Astrocyte of the hippocampus (primary cell): ENCODE measurements around the gene BCAP31.
"Not testable (repeated sequence)": the region's sequence is repeated elsewhere in the genome, so short reads cannot be mapped to it uniquely, and the experiment has no call there.

ENCODE experiments used
- DNase-seq: peaks from one replicate; pipeline ENCODE4 v3.0.0; 2011; ENCODE audit warnings: low read depth, low spot score

BCAP31 gene

DNA sequence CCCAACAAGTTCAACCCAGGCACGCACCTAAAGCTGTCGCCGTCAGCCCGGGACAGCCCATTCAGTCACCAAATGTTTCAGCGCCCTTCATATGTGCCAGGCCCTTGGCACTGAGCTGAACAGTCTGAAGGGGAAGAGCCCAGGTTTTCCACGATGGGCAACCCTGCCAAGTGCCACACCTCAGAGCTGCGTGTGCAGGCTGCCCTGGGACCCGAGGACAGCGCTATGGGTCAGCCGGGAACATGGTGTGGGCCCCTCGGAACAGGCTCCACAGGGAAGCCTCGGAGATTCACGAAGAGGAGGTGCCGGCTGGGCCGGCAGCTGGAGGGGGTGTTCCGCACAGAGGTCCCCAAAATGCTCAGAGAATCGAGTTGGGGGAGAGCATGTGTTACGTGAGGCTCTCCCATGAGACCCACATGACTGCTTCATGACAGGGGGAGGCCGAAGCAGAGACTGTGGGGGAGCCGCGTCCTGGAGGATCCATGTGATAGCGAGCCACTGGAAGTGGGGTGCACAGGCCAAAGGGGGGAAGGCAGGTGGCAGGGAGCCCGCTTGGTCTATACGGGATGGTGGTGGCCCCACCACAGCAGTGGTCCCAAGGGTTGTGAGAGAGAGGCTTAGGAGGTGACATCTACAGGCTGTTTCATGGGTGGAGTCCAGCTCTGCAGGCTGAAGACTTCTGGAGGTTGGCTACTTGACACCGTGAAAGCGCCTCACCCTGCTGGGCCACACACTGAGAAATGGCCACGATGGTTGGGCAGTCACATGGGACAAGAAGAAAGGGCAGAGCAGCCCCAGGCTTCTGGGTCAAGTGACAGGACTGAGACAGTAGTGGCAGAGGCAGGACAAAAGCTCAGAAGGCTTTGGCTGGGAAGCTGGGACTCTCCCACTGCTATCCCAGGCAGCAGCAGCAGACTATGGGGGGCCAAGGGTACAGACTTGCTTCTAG is 14.2 kb downstream of the BCAP31 start:
- DNase-seq: no peak

- DNase-seq: peak; percentile 87
These were observed 15.8 kb downstream of the BCAP31 start for GRCh38 chrX:153708415-153708814.

DNA sequence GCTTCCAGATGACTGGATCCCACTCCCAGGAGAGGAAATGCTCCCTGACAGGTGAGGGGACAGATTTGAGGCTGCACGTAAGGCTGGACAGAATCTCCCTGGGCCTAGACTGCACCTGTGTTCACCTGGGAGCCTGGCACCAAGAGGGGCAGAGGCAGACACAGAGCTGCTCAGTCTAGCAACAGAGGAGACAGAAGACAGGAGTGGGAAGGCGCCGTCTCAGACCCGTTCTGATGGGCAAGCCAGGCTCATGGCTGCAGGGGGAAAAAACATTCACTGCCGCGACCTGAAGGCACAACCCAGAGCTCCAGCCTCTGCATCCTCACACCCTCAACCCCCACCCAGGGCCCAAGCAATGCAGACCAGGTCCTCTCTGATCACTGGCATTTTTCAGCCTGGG is 16.8 kb downstream of the BCAP31 start:
- DNase-seq: no peak

DNA sequence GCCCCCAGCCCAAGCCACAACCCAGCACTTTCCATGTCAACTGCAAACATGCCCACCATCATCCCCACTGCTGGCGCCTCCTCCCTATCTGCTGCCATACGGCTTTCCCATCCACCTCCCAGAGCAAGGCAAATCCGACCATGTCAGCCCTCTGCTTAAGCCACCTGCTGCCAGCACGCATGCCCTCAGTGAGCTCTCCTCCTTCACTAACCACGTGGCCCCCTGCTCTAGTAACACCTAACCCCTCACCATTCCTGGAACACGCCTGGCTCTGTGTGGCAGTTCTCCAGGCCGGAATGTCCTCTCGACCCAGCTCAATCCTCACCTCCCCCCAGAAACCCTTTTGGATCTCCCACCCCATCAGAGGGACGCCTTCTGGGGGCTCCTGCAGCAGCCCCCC is 17.4 kb downstream of the BCAP31 start:
- no peak for DNase-seq

GRCh38 chrX:153705403-153706060 is 18.7 kb downstream of the BCAP31 start:
- peak; percentile 58 for DNase-seq

DNA sequence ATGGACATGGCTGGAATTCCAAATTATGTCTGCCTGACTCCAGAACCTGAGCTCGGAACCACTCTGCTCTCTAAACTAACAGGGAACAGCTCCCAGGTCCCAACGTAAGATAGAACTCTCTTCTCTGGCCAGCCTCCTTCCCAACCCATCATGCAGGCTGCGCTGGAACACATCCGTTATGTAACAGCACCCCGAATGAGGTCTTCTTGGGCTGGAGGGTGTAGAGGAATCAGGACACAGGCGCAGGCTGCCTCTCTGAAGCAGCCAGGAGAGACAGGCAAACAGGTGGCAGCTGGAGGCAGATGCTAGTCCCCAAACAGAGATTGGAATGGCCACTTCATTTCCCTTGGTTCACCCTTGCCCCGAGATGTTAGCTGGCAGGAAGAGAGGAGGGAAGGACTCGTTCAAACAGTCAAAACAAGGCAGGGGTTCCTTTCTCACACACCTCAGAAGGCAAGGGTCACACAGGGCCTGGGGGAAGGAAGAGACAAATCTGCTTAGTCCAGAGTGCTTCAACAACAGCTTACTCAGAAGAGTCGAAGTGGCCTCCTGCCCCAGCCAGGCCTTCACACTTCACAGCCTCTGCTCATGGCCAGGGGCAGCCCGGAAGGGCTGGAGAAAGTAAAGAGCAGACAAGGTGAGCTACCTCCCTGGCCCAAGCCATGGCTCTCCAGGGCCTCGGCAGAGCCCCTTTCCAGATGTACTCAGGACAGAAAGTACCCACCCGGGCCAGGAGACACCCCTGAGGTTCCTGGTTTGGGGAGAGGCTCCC is 19.4 kb downstream of the BCAP31 start:
- DNase-seq: not testable (repeated sequence)

- DNase-seq: no peak
These were observed 20.1 kb downstream of the BCAP31 start for GRCh38 chrX:153704021-153704526.

DNA sequence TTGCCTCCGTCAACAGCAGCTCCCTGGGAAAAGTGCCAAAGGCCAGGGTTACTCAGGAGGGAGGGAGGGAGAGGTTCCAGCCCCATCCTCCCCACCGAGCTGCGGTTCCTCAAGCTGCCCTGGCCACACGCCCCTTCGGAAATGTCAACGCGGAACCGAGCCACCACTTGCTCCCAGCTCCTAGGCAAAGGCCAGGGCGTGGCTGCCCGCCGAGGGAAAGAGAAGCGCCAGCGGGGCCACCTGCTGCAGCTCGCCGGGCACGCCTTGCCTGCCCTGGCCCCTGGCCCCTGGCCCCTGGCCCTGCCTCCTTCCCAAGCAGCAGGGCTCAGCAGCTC is 21.2 kb downstream of the BCAP31 start:
- peak; percentile 81 for DNase-seq

DNA sequence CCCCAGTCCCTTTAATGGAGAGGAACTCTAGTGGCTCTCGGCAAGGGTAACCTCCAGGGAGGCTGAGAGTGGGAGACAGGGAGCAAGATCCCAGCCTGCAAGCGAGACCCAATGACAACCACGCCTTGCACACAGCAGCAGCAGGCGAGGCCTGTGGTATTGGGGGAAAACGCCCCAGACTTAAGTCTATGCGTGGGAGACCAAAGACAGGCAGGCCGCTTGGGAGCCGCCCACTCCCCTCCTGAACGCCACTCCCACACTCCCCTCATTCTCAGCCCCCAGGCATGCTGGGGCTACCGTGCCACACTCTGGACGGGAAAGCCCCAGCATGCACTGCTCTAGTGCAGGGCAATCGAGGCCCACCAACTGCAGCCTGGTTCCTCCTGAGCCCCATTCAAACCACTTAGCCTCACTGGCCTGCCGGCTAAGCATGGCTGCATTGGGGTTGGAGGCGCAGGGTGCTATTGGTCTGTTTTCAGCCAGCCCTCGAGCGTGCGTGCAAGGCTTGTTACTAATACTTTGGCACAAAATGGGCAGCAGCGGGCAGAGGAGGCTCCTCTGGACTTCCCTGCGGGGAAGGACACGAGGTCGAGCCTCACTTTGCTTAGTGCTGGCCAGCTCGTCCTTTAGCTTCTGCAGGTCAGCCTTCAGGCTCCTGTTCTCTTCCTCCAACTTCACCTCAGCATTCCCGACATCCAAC is 21.7 kb downstream of the BCAP31 start:
- DNase-seq: no peak

GRCh38 chrX:153701706-153702105 is 22.5 kb downstream of the BCAP31 start:
- no peak for DNase-seq

DNA sequence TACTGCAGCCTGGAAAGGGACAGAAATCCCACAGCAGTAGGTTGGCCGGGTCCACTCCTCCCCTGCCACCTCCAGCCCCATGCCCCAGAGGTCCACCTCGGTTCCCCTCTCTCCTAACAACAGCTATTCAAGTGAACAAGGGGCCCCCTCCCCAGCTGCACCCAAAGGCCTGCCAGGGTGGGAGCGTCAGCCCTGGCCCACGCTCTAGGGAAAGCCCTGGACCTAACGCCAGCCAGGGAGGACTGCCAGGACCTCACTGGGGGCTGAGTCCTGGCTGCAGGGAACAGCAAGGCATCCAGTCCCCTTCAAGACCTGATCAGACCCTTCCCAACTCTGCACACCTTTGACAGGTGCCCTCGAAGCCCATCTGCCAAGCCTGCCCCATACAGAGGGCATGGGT is 23.2 kb downstream of the BCAP31 start:
- DNase-seq: no peak

- DNase-seq: no peak
These were observed 23.7 kb downstream of the BCAP31 start for GRCh38 chrX:153700376-153700945.

DNA sequence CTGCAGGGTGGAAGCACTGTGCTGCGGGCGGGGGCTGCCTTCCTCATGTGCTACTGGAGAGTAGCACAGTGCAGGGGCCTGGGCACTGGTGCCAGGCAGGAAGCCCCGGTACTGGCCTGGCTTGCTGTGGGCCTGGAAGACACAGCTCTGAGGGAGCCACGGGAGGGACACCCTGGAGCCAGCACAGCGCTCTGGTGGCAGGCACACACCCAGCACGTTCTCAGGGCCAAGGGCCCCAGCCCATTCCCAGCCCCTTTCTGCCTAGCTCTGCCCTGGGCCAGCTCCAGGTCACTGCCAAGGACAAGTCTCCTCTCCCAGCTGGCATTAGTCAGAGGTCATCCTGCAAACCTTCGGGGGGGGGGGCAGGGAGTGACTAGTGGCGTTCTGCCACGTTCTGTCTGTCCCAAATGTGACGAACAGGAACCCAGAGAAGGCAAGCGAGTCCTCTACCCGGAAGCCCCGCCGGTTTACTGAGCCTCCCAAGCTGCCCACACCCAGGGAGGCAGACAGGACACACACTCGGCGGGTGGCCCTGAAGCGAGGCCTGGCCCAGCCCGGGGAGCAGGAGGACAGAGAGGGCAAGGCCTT is 24.3 kb downstream of the BCAP31 start:
- not testable (repeated sequence) for DNase-seq

DNA sequence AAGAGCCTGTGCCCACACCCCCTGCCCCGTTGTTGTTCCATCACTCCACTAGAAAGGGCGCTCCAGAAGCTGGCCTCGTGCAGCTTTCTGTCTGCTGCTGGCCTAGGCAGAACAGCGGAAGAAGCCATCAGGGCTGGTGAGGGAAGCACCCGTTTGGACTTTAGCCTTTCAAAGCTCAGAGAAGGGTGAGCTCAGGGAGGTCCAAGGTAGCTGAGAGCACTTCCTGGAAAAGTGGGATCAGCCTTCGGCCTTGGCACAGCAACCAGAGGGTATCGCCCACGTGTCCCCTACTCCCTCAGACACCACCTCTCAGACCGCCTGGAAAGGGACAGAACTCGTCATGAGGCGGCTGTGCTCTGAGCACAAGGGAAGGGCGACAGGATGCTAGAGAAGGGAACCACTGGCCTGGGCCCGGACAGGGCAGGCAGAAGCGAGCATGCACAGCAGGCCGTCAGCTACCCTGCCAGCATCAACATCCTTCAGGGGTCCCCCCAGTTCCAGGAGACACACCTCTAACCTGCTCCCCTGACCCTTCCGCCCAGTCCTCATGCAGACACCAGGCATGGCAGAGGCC is 24.9 kb downstream of the BCAP31 start:
- DNase-seq: not testable (repeated sequence)

DNA sequence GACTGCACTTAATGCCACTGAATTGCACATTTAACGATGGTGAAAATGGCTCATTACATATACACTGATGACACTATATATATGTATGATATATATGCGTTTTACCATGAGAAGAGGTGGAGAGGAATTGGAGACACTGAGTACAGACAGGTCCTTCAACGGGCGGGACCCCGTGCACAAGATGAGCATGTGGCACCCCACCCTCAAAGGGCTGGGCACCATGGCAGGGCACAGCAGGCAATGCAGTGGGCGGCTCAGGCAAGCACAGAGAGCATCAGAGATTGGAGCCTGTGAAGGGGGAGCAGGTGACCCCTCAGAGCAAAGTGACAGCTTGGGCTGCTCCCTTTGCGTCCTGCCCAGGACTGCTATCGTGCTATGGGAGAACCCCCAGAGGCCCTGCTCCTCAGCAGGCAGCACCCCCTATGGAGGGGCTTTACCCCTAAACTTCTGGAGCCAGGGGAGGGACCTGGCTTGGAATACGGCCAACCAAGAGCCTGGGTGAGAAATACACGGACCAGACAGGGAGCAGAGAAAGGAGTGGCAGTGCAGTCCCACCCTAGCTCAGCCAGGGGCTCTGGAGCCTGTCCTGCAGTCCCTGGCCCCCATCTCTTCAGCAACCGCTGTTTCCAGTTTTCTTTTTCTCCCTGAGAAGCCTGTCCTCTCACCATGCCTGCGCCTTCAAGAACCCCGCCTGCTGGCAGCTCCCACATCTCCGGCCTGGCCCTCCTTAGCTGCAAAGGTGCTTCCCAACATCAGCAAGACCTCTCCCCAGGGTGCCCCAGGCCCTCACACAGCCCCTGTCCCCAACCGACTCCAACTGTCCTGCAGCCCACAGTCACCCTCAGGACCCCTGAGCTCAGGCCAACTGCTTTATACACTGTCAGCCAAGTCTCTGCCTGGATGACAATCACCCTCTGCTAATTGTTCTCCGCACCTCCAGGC is 26.0 kb downstream of the BCAP31 start:
- DNase-seq: no peak

GRCh38 chrX:153696986-153697722 is 27.0 kb downstream of the BCAP31 start:
- not testable (repeated sequence) for DNase-seq

DNA sequence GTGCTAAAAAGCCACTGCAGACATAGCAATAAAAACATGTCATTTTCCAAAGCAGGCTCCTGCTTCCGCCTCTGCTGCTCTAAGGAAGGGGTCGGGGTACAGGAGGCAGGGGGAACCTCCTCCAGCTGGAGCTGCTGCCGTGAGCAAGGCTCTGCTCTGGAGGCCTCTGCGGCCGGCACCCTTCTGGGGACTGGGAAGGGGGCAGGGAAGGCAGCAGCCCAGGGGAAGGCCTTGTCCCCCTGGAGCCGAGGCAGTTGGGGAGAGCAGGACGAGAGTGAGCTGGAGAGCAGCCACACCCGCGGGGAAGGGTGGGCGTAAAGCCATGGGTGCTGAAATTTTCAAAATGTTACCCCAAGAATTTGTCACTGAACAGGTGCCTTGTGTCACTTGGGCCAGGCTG is 27.6 kb downstream of the BCAP31 start:
- not testable (repeated sequence) for DNase-seq

- no peak for DNase-seq
These were observed 28.1 kb downstream of the BCAP31 start for GRCh38 chrX:153696100-153696499.
